ENCODE measurements around the gene TSPAN6. TPM values are rescaled to one million over a fixed set of nuclear protein-coding genes. Genes with fewer than 3 reads are reported as not detected.

The TSPAN6 gene
- polyA plus RNA-seq, 2 of the 4 experiments (the other 2 are of a cell fraction), result 46.0 to 71.1 TPM

- peak overlapping the region; percentile 79 for H3K4me2 ChIP-seq
- ChIA-PET POLR2A (no interaction called here), CTCF (interaction anchor here (1.0 to 2.7 kb wide), 4 partner anchors 8 to 124 kb away, joined by 3 to 9 read pairs (median 6); partner anchors contain the start of gene TSPAN6)
Observed at GRCh38 chrX:100645106-100645505, 8.5 kb upstream of the TSPAN6 start.

More at GRCh38 chrX:100645106-100645505, 8.5 kb upstream of the TSPAN6 start:
- Histone ChIP-seq H3K4me3 (no peak overlapping the region), H3K9me3 (no peaks in the 10 kb centered on the region), H3K4me1 (peaks cover 72% of the 10 kb centered on the region), H3K27ac (peak overlapping the region; percentile 61 to 85; a peak in 4 of 6 replicates)
- TF ChIP-seq JUN (IDR thresholded peaks at IDR 0.05) (no peak), ATOH8 (CRISPR knock-in tag; IDR thresholded peaks at IDR 0.05; ENCODE audit: low read depth) (no peak), PBX3 (IDR thresholded peaks at IDR 0.05) (no peak), EP300 (IDR thresholded peaks at IDR 0.05) (no peak), BCL3 (IDR thresholded peaks at IDR 0.05) (no peak), POLR2AphosphoS2 (conservative IDR thresholded peaks at IDR 0.05; ENCODE audit: low read length) (no peak), ZC3H11A (IDR thresholded peaks at IDR 0.05) (no peak), FOXS1 (CRISPR knock-in tag; IDR thresholded peaks at IDR 0.05) (no peak), E2F6 (IDR thresholded peaks at IDR 0.05; ENCODE audit: borderline replicate concordance, low read depth) (no peak), HMGXB4 (CRISPR knock-in tag; IDR thresholded peaks at IDR 0.05; ENCODE audit: borderline replicate concordance) (no peak), SREBF2 (IDR thresholded peaks at IDR 0.05) (no peak), ZNF302 (CRISPR knock-in tag; IDR thresholded peaks at IDR 0.05) (no peak), MYC (IDR thresholded peaks at IDR 0.05; ENCODE audit: borderline replicate concordance, low read length) (no peak), MAZ (IDR thresholded peaks at IDR 0.05; ENCODE audit: borderline replicate concordance, low read depth, low read length) (no peak), NFE2L2 (conservative IDR thresholded peaks at IDR 0.05; ENCODE audit: low read length) (no peak), FOSB (CRISPR knock-in tag; IDR thresholded peaks at IDR 0.05) (no peak), HDAC2 (IDR thresholded peaks at IDR 0.05) (no peak), ESRRA (IDR thresholded peaks at IDR 0.05; ENCODE audit: borderline replicate concordance, low read length) (no peak)
- DNase-seq (ENCODE audit: low read depth in 1 of 2, low spot score in 1 of 2) (no peak), ATAC-seq (no peak), FAIRE-seq (no peak)
- WGBS (ENCODE audit: missing lambda C conversion rate), result 77% methylated on average over 4 of the region's 4 CpGs

Data from A549 (cell line).